ENCODE measurements around the gene VWCE.

The VWCE gene

GRCh38 chr11:61273178-61274078 lies 21.7 kb downstream of the VWCE start:
- no peak for TF ChIP-seq CTCF (IDR thresholded peaks at IDR 0.05)
- no peak for TF ChIP-seq ZFX (IDR thresholded peaks at IDR 0.05; ENCODE audit: borderline replicate concordance)
- no peak overlapping the region for H3K27ac ChIP-seq

- TF ChIP-seq ZFX (IDR thresholded peaks at IDR 0.05; ENCODE audit: borderline replicate concordance) (no peak), CTCF (IDR thresholded peaks at IDR 0.05) (no peak)
- no peak overlapping the region for H3K27ac ChIP-seq
Observed at GRCh38 chr11:61272731-61273130, 22.4 kb downstream of the VWCE start.

GRCh38 chr11:61270354-61271076 lies 24.6 kb downstream of the VWCE start:
- H3K27ac ChIP-seq, result no peak overlapping the region
- TF ChIP-seq CTCF (IDR thresholded peaks at IDR 0.05), result no peak
- TF ChIP-seq ZFX (IDR thresholded peaks at IDR 0.05; ENCODE audit: borderline replicate concordance), result no peak

GRCh38 chr11:61268588-61269250 lies 26.4 kb downstream of the VWCE start:
- no peak overlapping the region for H3K27ac ChIP-seq

GRCh38 chr11:61267437-61267841 lies 27.7 kb downstream of the VWCE start:
- TF ChIP-seq CTCF (IDR thresholded peaks at IDR 0.05) (no peak), ZFX (IDR thresholded peaks at IDR 0.05; ENCODE audit: borderline replicate concordance) (no peak)
- no peak overlapping the region for H3K27ac ChIP-seq

More at GRCh38 chr11:61268588-61269250, 26.4 kb downstream of the VWCE start:
- TF ChIP-seq ZFX (IDR thresholded peaks at IDR 0.05; ENCODE audit: borderline replicate concordance) (no peak), CTCF (IDR thresholded peaks at IDR 0.05) (no peak)

GRCh38 chr11:61266602-61267001 lies 28.5 kb downstream of the VWCE start:
- no peak overlapping the region for H3K27ac ChIP-seq
- TF ChIP-seq CTCF (IDR thresholded peaks at IDR 0.05) (no peak), ZFX (IDR thresholded peaks at IDR 0.05; ENCODE audit: borderline replicate concordance) (no peak)
